T-helper 17 cell (primary cell): ENCODE results near the gene HSPBAP1. TPM values are rescaled to one million over a fixed set of nuclear protein-coding genes. Genes with fewer than 3 reads are reported as not detected.

Experiments used
- ATAC-seq: fragments of 150-1000 bp; cut with Tn5 transposase; 2 replicates; pipeline ENCODE4 v1.10.0; 2021; ENCODE audit warnings: mild to moderate bottlenecking, moderate library complexity
- DNase-seq, 3 donors: peaks; one replicate each; pipeline versions ENCODE4 v3.0.0 to v3.0.0-alpha.2; 2020 to 2021
- H3K9me3 ChIP-seq: one replicate; pipeline ENCODE4 v1.7.0; 2013; ENCODE audit warnings: low read length, mild to moderate bottlenecking; ENCODE audit not compliant: control insufficient read depth, poor library complexity, severe bottlenecking
- H3K27ac Mint-ChIP-seq: one replicate; pipeline ENCODE4 v1.8.0; 2022; ENCODE audit warnings: mild to moderate bottlenecking, moderate library complexity, mixed read lengths
- H3K27me3 Mint-ChIP-seq: one replicate; pipeline ENCODE4 v1.8.0; 2022; ENCODE audit warnings: mixed read lengths
- H3K36me3 Mint-ChIP-seq: one replicate; pipeline ENCODE4 v1.8.0; 2022; ENCODE audit warnings: low read depth, mixed read lengths
- H3K4me1 Mint-ChIP-seq: one replicate; pipeline ENCODE4 v1.8.0; 2022; ENCODE audit warnings: mild to moderate bottlenecking, mixed read lengths
- H3K4me3 Mint-ChIP-seq: one replicate; pipeline ENCODE4 v1.8.0; 2022; ENCODE audit warnings: mild to moderate bottlenecking, moderate library complexity, mixed read lengths
- total RNA-seq, 4 donors: library from RNA in 2 of 4; stranded (reverse) in 2 of 4; gene quantifications; one replicate each; pipeline ENCODE4 v1.2.3 and lab custom pipeline; 2022 to 2026

The HSPBAP1 gene, protein sequence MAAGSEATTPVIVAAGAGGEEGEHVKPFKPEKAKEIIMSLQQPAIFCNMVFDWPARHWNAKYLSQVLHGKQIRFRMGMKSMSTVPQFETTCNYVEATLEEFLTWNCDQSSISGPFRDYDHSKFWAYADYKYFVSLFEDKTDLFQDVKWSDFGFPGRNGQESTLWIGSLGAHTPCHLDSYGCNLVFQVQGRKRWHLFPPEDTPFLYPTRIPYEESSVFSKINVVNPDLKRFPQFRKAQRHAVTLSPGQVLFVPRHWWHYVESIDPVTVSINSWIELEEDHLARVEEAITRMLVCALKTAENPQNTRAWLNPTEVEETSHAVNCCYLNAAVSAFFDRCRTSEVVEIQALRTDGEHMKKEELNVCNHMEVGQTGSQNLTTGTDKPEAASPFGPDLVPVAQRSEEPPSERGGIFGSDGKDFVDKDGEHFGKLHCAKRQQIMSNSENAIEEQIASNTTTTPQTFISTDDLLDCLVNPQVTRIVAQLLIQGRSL
- total RNA-seq (10 to 100 TPM; 17.5 to 18.7 TPM), total RNA-seq (lab: John Stamatoyannopoulos, UW) (21.0 to 30.9 reads per million in 2 donors)

DNA sequence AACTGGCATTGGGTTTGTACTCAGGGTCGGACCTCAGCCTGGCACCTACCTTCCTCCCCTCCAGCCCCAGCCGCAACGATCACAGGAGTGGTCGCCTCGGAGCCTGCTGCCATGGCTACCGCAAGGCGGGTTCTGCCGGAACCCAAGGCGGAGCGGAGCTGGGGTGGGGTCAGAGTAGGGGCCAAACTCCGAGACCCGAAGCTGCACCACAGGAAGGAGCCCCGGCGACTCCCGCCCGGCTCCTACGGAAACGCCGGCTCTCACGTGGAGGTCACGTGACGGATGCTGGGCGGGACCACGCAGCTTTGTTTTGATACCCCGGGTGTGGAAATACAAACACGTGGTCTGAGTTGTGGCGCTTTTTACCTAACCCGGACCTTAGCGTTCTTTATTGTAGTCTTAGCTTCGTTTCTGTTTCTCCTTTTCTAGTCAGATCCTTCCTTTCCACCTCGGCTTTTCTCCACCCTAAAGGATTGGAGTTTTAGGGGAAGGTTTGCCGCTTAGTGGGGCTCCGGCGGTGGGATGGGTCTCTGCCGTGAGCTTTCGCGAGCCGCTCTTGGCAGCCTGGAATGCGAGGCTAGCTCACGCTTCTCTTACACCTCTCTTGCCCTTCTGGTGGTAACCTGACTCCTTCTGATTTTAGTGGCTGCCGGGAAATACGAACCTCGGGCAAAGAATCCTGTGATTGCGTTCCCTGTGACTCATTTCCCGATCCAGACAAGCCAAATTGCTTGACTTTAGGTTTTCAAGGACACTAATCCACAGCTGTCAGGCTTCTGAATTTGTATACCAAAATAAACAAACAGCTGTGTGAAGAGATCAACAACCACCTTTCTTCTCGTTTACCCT lies at the start of gene HSPBAP1:
HSPBAP1 (minus strand) TSS at position 264 of the 849 bp plus-strand sequence; CDS start at position 113, 151 bp downstream.
- DNase-seq = peak; percentile 76 to 80 (median 80)
- Mint-ChIP-seq H3K36me3 (no peaks in the 10 kb centered on the region), H3K4me3 (peak within 1 kb of the TSS; percentile 91), H3K27ac (no peak within 1 kb of the TSS), H3K27me3 (no peaks in the 10 kb centered on the region), H3K4me1 (peaks cover 35% of the 10 kb centered on the region)
- H3K9me3 ChIP-seq = no peaks in the 10 kb centered on the region
- peak; percentile 77 for ATAC-seq

DNA sequence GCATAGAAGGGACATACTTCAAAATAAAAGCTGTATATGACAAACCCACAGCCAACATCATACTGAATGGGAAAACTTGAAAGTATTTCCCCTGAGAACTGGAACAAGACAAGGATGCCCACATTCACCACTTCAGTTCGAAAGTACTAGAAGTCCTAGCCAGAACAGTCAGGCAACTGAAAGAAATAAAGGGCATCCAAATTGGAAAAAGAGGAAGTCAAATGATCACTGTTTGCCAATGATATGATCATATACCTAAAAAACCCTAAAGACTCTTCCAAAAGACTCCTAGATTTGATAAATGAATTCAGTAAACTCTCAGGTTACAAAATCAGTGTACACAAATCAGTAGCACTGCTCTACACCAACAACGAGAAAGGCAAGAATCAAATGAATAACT lies 42.0 kb upstream of the HSPBAP1 start:
- peaks cover 8% of the 10 kb centered on the region for H3K36me3 Mint-ChIP-seq
- DNase-seq (no peak), ATAC-seq (no peak)
- H3K27ac Mint-ChIP-seq = no peak overlapping the region
- no peaks in the 10 kb centered on the region for H3K27me3 Mint-ChIP-seq
- H3K9me3 ChIP-seq = no peaks in the 10 kb centered on the region
- no peaks in the 10 kb centered on the region for H3K4me1 Mint-ChIP-seq
- no peak overlapping the region for H3K4me3 Mint-ChIP-seq

DNA sequence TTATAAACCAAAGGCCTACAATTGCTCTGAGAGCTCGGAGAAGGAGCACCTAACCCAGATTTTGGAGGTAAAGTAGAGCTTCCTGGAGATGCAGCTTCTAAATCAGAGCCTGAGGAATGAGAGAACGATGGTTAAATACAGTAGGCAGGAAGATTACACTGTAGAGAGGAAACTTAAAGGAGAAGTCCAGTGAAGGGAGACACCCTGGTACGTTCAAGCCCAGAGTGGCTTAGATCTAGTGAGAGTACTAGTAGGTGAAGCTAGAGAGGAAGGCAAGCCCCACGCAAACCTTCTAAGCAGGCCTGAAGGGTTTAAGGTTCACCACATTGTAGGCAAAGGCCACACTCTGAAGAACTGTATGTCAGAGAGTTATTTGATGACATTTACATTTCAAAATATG lies 34.6 kb upstream of the HSPBAP1 start:
- H3K36me3 Mint-ChIP-seq = peaks cover 17% of the 10 kb centered on the region
- no peak overlapping the region for H3K4me3 Mint-ChIP-seq
- H3K27ac Mint-ChIP-seq = no peak overlapping the region
- DNase-seq = no peak
- H3K9me3 ChIP-seq = no peaks in the 10 kb centered on the region
- no peak for ATAC-seq
- H3K4me1 Mint-ChIP-seq = peaks cover 4% of the 10 kb centered on the region
- H3K27me3 Mint-ChIP-seq = no peaks in the 10 kb centered on the region

DNA sequence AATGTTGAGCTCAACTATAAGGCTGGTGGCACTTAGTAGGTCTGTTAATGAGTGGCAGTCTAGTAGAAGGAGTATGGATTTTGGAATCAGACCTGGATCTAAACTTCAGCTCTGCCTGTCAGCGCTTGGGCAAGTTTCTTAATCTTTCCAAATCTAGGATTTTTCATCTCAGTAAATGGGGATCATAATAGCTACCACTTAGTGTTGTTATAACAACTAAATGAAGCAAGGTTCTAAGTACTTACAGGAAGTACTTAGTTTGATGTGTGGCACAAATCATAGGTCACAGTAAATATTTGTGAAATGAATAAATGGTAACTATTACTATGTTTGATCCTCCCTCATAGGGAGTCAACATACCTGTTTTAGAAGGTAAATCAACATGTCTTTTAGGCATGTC lies 32.6 kb upstream of the HSPBAP1 start:
- Mint-ChIP-seq H3K4me3 (no peak overlapping the region), H3K4me1 (peaks cover 4% of the 10 kb centered on the region), H3K36me3 (peaks cover 19% of the 10 kb centered on the region)

DNA sequence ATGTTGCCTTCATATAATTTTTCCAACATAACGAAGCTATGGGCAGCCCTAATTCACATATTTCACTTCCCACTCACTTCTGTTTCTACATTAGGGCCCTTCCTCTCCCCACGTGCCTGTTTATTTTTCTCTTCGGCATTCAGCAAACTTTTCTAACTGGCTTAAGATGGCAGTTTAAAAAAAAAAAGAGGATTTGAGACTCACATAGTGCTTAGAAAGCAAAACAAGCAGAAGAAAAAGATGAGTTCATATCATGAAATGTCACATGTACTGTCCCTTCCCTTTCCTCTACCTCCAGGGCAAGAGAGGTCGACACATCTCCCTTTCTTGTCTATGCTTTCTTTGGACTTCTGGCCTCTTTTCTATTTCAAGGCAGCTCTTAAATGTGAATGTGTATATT lies 31.8 kb upstream of the HSPBAP1 start:
- no peak overlapping the region for H3K27ac Mint-ChIP-seq
- H3K36me3 Mint-ChIP-seq = peaks cover 19% of the 10 kb centered on the region
- no peak for ATAC-seq
- no peaks in the 10 kb centered on the region for H3K9me3 ChIP-seq
- H3K4me1 Mint-ChIP-seq = peaks cover 4% of the 10 kb centered on the region
- no peak overlapping the region for H3K4me3 Mint-ChIP-seq
- H3K27me3 Mint-ChIP-seq = no peaks in the 10 kb centered on the region
- DNase-seq = no peak

More for the DNA sequence above, 32.6 kb upstream of the HSPBAP1 start:
- ATAC-seq (no peak), DNase-seq (no peak)
- H3K27me3 Mint-ChIP-seq = no peaks in the 10 kb centered on the region
- no peak overlapping the region for H3K27ac Mint-ChIP-seq
- no peaks in the 10 kb centered on the region for H3K9me3 ChIP-seq

DNA sequence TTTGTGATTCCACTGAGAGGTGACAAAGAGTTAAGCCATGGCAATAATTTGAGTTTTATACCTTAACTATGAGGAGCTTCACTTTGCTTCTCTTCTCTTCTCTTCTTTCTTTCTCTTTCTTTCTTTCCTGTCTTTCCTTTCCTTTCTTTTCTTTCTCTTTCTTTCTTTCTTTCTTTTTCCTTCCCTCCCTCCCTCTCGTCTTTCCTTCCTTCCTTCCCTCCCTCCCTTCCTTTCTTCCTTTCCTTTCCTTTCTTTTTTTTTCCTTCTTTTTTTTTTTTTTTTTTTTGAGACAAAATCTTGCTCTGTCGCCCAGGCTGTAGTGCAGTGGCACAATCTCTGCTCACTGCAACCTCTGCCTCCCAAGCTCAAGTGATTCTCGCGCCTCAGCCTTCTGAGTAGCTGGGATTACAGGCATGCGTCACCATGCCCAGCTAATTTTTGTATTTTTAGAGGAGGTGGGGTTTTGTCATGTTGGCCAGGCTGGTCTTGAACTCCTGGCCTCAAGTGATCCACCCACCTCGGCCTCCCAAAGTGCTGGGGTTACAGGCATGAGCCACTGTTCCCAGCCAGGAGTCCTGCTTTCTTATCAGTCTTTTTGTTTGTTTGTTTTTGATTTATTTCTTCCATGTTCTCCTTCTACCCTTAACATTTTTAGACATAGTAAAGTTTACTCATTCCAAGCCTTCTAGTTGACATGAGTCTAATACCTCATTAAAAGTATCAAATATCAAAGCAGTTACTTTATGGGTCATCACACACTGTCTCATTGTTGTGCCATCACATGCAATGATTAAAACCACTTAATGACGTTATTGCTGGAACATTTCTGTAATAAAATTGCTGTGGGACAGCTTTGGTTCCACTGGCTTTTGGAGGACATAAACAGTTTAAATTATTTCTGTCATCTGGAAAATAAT lies 31.1 kb upstream of the HSPBAP1 start:
- H3K27ac Mint-ChIP-seq = no peak overlapping the region
- no peaks in the 10 kb centered on the region for H3K9me3 ChIP-seq
- ATAC-seq (no peak), DNase-seq (no peak)
- H3K27me3 Mint-ChIP-seq = no peaks in the 10 kb centered on the region
- peaks cover 19% of the 10 kb centered on the region for H3K36me3 Mint-ChIP-seq
- H3K4me3 Mint-ChIP-seq = no peak overlapping the region
- H3K4me1 Mint-ChIP-seq = peaks cover 4% of the 10 kb centered on the region

DNA sequence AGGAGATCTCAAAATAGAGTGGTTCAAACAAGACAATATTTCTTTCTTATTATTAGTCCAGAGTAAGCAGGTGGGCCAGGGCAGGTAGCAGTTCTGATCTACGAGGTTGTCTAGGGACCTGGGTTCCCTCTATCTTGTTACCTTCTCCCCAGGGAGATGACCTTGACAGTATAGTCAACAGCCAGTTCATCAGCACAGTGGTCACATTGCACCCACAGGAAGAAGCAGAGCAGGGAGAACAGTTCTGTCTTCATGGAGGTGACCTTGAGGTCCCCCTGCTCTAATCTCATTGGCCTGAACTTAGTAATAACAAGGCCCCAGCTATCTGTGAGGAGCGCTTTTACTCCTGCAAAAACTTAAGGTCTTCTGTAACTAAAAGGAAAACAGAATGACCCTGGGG lies 23.0 kb upstream of the HSPBAP1 start:
- ATAC-seq = no peak
- Mint-ChIP-seq H3K36me3 (peaks cover 5% of the 10 kb centered on the region), H3K27me3 (no peaks in the 10 kb centered on the region), H3K4me1 (no peaks in the 10 kb centered on the region), H3K4me3 (no peak overlapping the region), H3K27ac (no peak overlapping the region)
- no peak for DNase-seq
- H3K9me3 ChIP-seq = no peaks in the 10 kb centered on the region

DNA sequence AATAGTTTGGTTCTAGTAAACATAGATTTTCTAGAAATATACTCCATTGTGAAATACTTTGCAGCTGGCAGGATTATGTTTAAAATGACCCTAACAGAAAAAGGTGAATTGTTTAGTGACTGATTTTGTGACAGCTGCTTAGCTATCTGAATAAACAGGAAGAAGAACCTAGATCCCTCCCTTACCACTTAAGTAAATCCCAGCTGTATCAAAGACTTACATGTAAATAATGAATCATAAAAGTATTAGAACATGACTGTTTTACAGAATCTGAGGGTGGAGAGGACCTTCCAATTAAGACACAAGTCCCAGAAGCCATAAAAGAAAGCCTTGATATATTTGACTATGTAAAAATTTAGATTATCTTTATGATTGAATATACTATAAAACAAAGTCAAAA lies 17.1 kb upstream of the HSPBAP1 start:
- peaks cover 9% of the 10 kb centered on the region for H3K36me3 Mint-ChIP-seq
- peaks cover 5% of the 10 kb centered on the region for H3K4me1 Mint-ChIP-seq
- no peak overlapping the region for H3K27ac Mint-ChIP-seq
- no peak overlapping the region for H3K4me3 Mint-ChIP-seq
- no peak for ATAC-seq
- no peak for DNase-seq
- H3K27me3 Mint-ChIP-seq = no peaks in the 10 kb centered on the region
- H3K9me3 ChIP-seq = no peaks in the 10 kb centered on the region

DNA sequence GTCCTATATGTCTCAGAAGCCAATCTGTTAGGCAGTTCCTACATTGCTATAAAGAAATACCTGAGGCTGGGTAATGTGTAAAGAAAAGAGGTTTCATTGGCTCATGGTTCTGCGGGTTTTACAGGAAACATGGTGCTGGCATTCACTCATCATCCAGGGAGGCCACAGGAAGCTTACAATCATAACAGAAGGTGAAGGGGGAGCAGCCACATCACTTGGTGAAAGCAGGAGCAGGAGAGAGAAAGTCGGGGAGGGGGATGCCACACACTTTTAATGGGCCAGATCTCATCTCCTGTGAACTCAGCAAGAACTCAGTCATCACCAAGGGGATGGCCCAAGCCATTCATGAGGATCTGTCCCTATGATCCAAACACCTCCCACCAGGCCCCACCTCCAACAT lies 10.3 kb upstream of the HSPBAP1 start:
- DNase-seq = no peak
- Mint-ChIP-seq H3K27ac (no peak overlapping the region), H3K4me1 (peaks cover 9% of the 10 kb centered on the region), H3K36me3 (peaks cover 11% of the 10 kb centered on the region), H3K27me3 (no peaks in the 10 kb centered on the region), H3K4me3 (no peak overlapping the region)
- H3K9me3 ChIP-seq = no peaks in the 10 kb centered on the region
- ATAC-seq = no peak

DNA sequence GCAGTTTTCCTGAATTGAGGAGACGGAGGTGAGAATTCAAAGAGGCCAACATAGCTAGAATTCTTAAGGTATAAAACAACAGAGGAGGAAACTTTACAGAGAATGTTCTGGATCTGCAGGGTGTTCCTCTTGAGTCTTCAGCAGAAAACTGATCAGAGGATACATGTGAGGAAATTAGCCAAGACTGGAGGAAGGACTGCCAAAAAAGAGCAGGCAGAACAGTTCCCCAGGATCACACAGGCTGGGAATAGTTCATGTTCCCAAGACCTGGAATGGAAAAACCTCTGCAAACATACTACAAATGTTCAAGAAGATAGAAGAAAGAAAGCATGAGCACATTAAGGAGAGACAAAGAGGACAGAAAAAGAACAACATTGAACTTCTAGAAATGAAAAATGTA lies 8.7 kb upstream of the HSPBAP1 start:
- Mint-ChIP-seq H3K4me3 (no peak overlapping the region), H3K27ac (no peak overlapping the region), H3K36me3 (peaks cover 5% of the 10 kb centered on the region), H3K4me1 (peaks cover 9% of the 10 kb centered on the region), H3K27me3 (no peaks in the 10 kb centered on the region)
- ATAC-seq (no peak), DNase-seq (no peak)
- no peaks in the 10 kb centered on the region for H3K9me3 ChIP-seq

DNA sequence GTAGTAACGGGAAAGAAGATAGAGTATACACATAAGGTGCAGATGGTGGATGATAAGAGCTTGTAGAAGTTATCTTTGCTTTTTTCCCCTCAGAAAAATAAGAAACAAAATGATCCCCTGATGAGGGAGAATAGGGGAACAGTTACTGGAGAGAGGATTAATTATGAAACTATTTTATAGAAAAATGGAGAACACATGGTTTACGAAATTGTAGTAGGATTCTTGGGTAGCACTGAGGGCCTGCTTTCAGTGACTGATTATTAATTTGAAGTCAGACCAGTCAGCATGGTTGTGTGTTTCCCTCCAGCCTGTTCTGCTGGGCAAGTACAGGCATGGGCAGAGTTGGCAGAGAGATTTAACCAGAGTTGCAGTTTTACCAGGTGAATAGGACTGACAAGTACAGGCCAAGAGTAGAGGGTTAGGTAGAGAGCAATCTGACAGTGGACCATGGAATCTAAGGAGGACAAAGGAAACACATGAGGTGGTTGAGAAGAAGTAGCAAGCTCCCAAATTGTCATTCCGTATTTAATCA lies 7.1 kb upstream of the HSPBAP1 start:
- no peak overlapping the region for H3K27ac Mint-ChIP-seq
- no peaks in the 10 kb centered on the region for H3K27me3 Mint-ChIP-seq
- DNase-seq = no peak
- peaks cover 5% of the 10 kb centered on the region for H3K36me3 Mint-ChIP-seq
- H3K4me3 Mint-ChIP-seq = no peak overlapping the region
- ATAC-seq = no peak
- H3K4me1 Mint-ChIP-seq = peaks cover 19% of the 10 kb centered on the region
- no peaks in the 10 kb centered on the region for H3K9me3 ChIP-seq

DNA sequence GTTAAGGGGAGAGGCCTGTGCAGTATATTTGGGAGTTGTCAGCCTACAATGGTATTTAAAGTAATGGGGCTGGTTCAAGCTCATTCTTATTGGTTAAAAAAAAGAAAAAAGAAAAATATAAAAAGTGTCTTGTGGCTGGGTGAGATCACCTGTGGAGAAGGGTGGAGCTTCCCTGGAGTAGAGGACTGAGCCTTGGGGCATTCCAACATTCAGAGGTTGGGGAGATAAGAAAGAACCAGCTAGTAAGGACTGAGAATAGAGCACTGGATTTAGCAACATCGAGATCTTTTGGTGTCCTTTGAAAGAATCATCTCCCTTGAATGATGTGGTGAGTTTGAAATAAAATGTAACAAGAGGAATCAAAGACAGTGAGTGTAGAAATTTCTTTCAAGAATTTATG lies 6.4 kb upstream of the HSPBAP1 start:
- DNase-seq (no peak), ATAC-seq (no peak)
- no peak overlapping the region for H3K4me3 Mint-ChIP-seq
- no peaks in the 10 kb centered on the region for H3K9me3 ChIP-seq
- no peak overlapping the region for H3K27ac Mint-ChIP-seq
- peaks cover 5% of the 10 kb centered on the region for H3K36me3 Mint-ChIP-seq
- H3K27me3 Mint-ChIP-seq = no peaks in the 10 kb centered on the region
- peaks cover 21% of the 10 kb centered on the region for H3K4me1 Mint-ChIP-seq
